Fibroblast of lung (primary cell): Measurements from ENCODE around the gene MTNR1B. TPM values are rescaled to one million over a fixed set of nuclear protein-coding genes. Genes with fewer than 3 reads are reported as not detected.

Experiments
- DNase-seq, 2 donors: peaks; one replicate each; pipeline versions ENCODE4 v3.0.0 to v3.0.0-alpha.2; 2010; ENCODE audit warnings: low read depth in 2 of 2
- H2AFZ ChIP-seq: 2 replicates; pipeline ENCODE4 v1.5.1; 2012; ENCODE audit warnings: low read length, control low read depth, inconsistent platforms
- H3K27ac ChIP-seq: 2 replicates; pipeline ENCODE4 v1.5.1; 2011; ENCODE audit warnings: low read length, control low read depth; ENCODE audit not compliant: insufficient read depth
- H3K27me3 ChIP-seq: 2 replicates; pipeline ENCODE4 v1.5.1; 2011; ENCODE audit warnings: mild to moderate bottlenecking, low read length; ENCODE audit not compliant: control insufficient read depth, insufficient read depth
- H3K36me3 ChIP-seq: 2 replicates; pipeline ENCODE4 v1.5.1; 2011; ENCODE audit warnings: low read length; ENCODE audit not compliant: control insufficient read depth, insufficient read depth
- H3K4me1 ChIP-seq: 2 replicates; pipeline ENCODE4 v1.5.1; 2011; ENCODE audit warnings: low read length; ENCODE audit not compliant: control insufficient read depth, insufficient read depth; ENCODE audit errors: extremely low read depth
- H3K4me2 ChIP-seq: 2 replicates; pipeline ENCODE4 v1.5.1; 2011; ENCODE audit warnings: low read length, control low read depth; ENCODE audit not compliant: insufficient read depth; ENCODE audit errors: extremely low read depth
- H3K4me3 ChIP-seq, 4 experiments: fragments of 200-600 bp in 1 of 4; sonication (generic) in 1 of 4; replicated peaks in 1 of 4; 2 replicates each; pipeline ENCODE4 v1.5.1; 2011 to 2016; ENCODE audit warnings: low read length in 4 of 4, low read depth in 3 of 4, mild to moderate bottlenecking in 3 of 4, control low read depth in 2 of 4, inconsistent platforms in 1 of 4, mixed read lengths in 1 of 4; ENCODE audit not compliant: insufficient read depth in 1 of 4; ENCODE audit errors: control extremely low read depth in 1 of 4
- H3K79me2 ChIP-seq: 2 replicates; pipeline ENCODE4 v1.5.1; 2012; ENCODE audit warnings: mild to moderate bottlenecking, low read length, inconsistent platforms; ENCODE audit not compliant: control insufficient read depth, insufficient read depth
- H3K9ac ChIP-seq: 2 replicates; pipeline ENCODE4 v1.5.1; 2011; ENCODE audit warnings: mild to moderate bottlenecking, low read length, control low read depth; ENCODE audit not compliant: insufficient read depth
- H3K9me3 ChIP-seq: 2 replicates; pipeline ENCODE4 v1.5.1; 2012; ENCODE audit warnings: low read depth, low read length; ENCODE audit not compliant: control insufficient read depth, insufficient read depth
- H4K20me1 ChIP-seq: 2 replicates; pipeline ENCODE4 v1.5.1; 2011; ENCODE audit warnings: low read length; ENCODE audit not compliant: control insufficient read depth, insufficient read depth; ENCODE audit errors: extremely low read depth
- CTCF ChIP-seq, 2 donors: IDR thresholded peaks in 1 of 2; conservative IDR thresholded peaks in 1 of 2; 1 replicate in 1 of 2; 2 replicates in 1 of 2; pipeline ENCODE4 v1.5.1; 2011 to 2012; ENCODE audit warnings: low read length in 2 of 2, control low read depth in 1 of 2, inconsistent platforms in 1 of 2, low read depth in 1 of 2, mild to moderate bottlenecking in 1 of 2
- EZH2 ChIP-seq: IDR thresholded peaks from 2 replicates; pipeline ENCODE4 v1.5.1; 2012; ENCODE audit warnings: low read length, control low read depth, mild to moderate bottlenecking; ENCODE audit errors: missing control alignments
- polyA plus RNA-seq, 2 donors: library from polyadenylated mRNA; depleted of rRNA in 1 of 2; stranded (reverse) in 1 of 2; unstranded in 1 of 2; fragments of >200 nt; gene quantifications; 2 replicates each; pipeline ENCODE4 v1.2.1, GENCODE V29; 2011 to 2012; ENCODE audit warnings: missing spikeins in 1 of 2
- total RNA-seq: library from RNA; depleted of rRNA; stranded (reverse); fragments of >200 nt; gene quantifications from 2 replicates; pipeline ENCODE4 v1.2.1, GENCODE V29; 2014

The MTNR1B gene
- total and polyA plus RNA-seq, 2 donors (not counting 1 experiment from before 2014, with no cell fraction given): not detected

- H3K4me2 ChIP-seq: no peak overlapping the region
- no peak overlapping the region for H3K9ac ChIP-seq
- H3K9me3 ChIP-seq: no peaks in the 10 kb centered on the region
- DNase-seq: no peak
- TF ChIP-seq EZH2: no peak
- TF ChIP-seq CTCF (conservative IDR thresholded peaks at IDR 0.05 in 1 of 2, IDR thresholded peaks at IDR 0.05 in 1 of 2; ENCODE audit: low read depth in 1 of 2, low read length in 2 of 2): no peak
- no peaks in the 10 kb centered on the region for H3K27me3 ChIP-seq
- H3K4me1 ChIP-seq: no peaks in the 10 kb centered on the region
- peak overlapping the region; percentile 24 for H2AFZ ChIP-seq
- no peaks in the 10 kb centered on the region for H3K79me2 ChIP-seq
- H3K27ac ChIP-seq: no peak overlapping the region
- H3K36me3 ChIP-seq: no peaks in the 10 kb centered on the region
- no peak overlapping the region for H3K4me3 ChIP-seq
- H4K20me1 ChIP-seq: no peaks in the 10 kb centered on the region
Observed at GRCh38 chr11:93028960-93029522, 59.6 kb downstream of the MTNR1B start.

- no peak for TF ChIP-seq EZH2
- no peak for TF ChIP-seq CTCF (conservative IDR thresholded peaks at IDR 0.05 in 1 of 2, IDR thresholded peaks at IDR 0.05 in 1 of 2; ENCODE audit: low read depth in 1 of 2, low read length in 2 of 2)
- DNase-seq: peak in 1 of 2 donors; percentile 92
- H4K20me1 ChIP-seq: no peaks in the 10 kb centered on the region
- H3K4me1 ChIP-seq: no peaks in the 10 kb centered on the region
- H3K9me3 ChIP-seq: no peaks in the 10 kb centered on the region
- no peaks in the 10 kb centered on the region for H3K36me3 ChIP-seq
- no peak overlapping the region for H3K27ac ChIP-seq
- no peaks in the 10 kb centered on the region for H3K27me3 ChIP-seq
- no peak overlapping the region for H3K9ac ChIP-seq
- no peak overlapping the region for H3K4me2 ChIP-seq
- H3K4me3 ChIP-seq: no peak overlapping the region
- H3K79me2 ChIP-seq: no peaks in the 10 kb centered on the region
- H2AFZ ChIP-seq: no peak overlapping the region
Observed at GRCh38 chr11:93031386-93031785, 61.9 kb downstream of the MTNR1B start.

Other genes starting within 250 kb of the MTNR1B start
- gene SLC36A4, start 228.3 kb downstream of the MTNR1B start, total RNA-seq: 5.9 and 7.3 TPM in 2 replicates
- gene SLC36A4, start 228.3 kb downstream of the MTNR1B start, polyA plus RNA-seq: 17.8 and 22.7 TPM in 2 replicates